ENCODE measurements around the gene FMNL2.
"Not testable (repeated sequence)": the region's sequence is repeated elsewhere in the genome, so short reads cannot be mapped to it uniquely, and the experiment has no call there.

FMNL2 gene

DNA sequence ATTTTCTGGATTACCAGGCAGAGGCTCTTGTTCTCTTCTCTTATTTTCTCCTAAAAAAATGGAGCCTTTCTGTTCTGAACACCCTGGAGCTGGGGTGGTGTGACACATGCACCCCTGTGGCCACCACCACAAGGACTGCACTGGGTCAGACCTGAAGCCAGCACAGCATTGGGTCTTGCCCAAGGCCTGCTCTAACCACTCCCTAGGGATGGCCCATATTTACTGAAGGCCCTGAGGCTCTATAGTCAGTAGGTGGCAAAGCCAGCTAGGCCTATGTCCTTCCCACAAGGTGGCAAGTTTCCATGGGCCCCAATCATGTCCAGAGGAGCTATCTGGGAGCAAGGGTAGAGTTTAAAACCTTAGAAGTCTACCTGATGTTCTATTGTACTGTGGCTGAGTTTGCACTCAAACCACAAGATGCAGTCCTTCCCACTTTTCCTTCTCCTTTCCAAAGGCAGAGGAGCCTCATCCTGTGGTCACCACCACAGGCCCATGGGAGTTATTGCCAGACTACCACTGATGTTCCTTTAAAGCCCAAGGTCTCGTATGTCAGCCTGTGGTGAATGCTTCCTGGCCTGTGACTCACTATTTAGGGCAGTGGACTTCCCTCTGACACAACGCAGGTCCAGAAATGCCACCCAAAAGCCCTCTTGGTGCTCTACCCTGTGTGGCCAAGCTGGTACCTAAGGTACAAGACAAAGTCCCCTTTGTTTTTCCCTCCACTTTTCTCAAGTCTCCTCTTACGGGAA, 15.0 kb upstream of the FMNL2 start:
- H3K4me1 ChIP-seq (ENCODE audit: control insufficient read depth, insufficient read depth, low read length): no peaks in the 10 kb centered on the region
- no peak overlapping the region for H3K4me3 ChIP-seq (ENCODE audit: low read depth, low read length)
- no peak overlapping the region for H3K27ac ChIP-seq (ENCODE audit: extremely low read depth, low read depth, low read length)
- CTCF ChIA-PET: no interaction called here
- no peaks in the 10 kb centered on the region for H3K9me3 ChIP-seq (ENCODE audit: control insufficient read depth, insufficient read depth, low read depth, low read length)
- no peaks in the 10 kb centered on the region for H3K36me3 ChIP-seq (ENCODE audit: control insufficient read depth in 2 of 2, insufficient read depth in 1 of 2, low read length in 2 of 2)
- no peak for TF ChIP-seq ZEB2 (tag by site-specific recombination; IDR thresholded peaks at IDR 0.05)
- POLR2A ChIA-PET: no interaction called here

DNA sequence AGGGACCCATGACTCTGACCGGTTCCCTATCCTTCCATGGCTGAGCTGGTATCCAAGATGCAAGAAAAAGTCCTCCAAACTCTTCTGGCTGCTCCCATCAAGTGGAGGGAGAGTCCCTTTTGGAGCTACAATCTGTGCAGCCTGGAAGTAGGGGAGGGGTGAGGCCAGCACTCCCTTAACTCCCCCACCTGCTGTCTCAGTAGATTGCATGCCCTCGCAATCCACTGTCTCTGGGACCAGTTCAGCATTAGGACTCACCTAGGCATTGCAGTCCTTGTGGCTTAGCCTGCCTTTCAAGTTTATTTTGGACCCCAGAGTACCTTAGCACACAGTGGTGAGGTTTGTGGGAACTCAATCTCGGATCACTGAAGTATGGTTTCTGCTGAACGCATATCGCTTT, 14.2 kb upstream of the FMNL2 start:
- H3K27ac ChIP-seq (ENCODE audit: extremely low read depth, low read depth, low read length): no peak overlapping the region
- TF ChIP-seq ZNF184 (tag by site-specific recombination; IDR thresholded peaks at IDR 0.05) (no peak), GLIS1 (tag by site-specific recombination; IDR thresholded peaks at IDR 0.05) (no peak), ZNF596 (tag by site-specific recombination; IDR thresholded peaks at IDR 0.05) (no peak), ZNF549 (tag by site-specific recombination; IDR thresholded peaks at IDR 0.05) (no peak), ZNF2 (tag by site-specific recombination; IDR thresholded peaks at IDR 0.05) (no peak), ZNF302 (tag by site-specific recombination; IDR thresholded peaks at IDR 0.05; ENCODE audit: low read depth) (no peak), ZNF324 (tag by site-specific recombination; IDR thresholded peaks at IDR 0.05) (no peak), ZNF423 (tag by site-specific recombination; IDR thresholded peaks at IDR 0.05) (no peak), ZNF16 (tag by site-specific recombination; IDR thresholded peaks at IDR 0.05; ENCODE audit: low read depth) (no peak)
- TF ChIP-seq, protein P1, sequence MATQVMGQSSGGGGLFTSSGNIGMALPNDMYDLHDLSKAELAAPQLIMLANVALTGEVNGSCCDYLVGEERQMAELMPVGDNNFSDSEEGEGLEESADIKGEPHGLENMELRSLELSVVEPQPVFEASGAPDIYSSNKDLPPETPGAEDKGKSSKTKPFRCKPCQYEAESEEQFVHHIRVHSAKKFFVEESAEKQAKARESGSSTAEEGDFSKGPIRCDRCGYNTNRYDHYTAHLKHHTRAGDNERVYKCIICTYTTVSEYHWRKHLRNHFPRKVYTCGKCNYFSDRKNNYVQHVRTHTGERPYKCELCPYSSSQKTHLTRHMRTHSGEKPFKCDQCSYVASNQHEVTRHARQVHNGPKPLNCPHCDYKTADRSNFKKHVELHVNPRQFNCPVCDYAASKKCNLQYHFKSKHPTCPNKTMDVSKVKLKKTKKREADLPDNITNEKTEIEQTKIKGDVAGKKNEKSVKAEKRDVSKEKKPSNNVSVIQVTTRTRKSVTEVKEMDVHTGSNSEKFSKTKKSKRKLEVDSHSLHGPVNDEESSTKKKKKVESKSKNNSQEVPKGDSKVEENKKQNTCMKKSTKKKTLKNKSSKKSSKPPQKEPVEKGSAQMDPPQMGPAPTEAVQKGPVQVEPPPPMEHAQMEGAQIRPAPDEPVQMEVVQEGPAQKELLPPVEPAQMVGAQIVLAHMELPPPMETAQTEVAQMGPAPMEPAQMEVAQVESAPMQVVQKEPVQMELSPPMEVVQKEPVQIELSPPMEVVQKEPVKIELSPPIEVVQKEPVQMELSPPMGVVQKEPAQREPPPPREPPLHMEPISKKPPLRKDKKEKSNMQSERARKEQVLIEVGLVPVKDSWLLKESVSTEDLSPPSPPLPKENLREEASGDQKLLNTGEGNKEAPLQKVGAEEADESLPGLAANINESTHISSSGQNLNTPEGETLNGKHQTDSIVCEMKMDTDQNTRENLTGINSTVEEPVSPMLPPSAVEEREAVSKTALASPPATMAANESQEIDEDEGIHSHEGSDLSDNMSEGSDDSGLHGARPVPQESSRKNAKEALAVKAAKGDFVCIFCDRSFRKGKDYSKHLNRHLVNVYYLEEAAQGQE (tag by site-specific recombination; IDR thresholded peaks at IDR 0.05): no peak
- H3K4me3 ChIP-seq (ENCODE audit: low read depth, low read length): no peak overlapping the region
- CTCF ChIA-PET: no interaction called here
- no peaks in the 10 kb centered on the region for H3K9me3 ChIP-seq (ENCODE audit: control insufficient read depth, insufficient read depth, low read depth, low read length)
- H3K36me3 ChIP-seq (ENCODE audit: control insufficient read depth in 2 of 2, insufficient read depth in 1 of 2, low read length in 2 of 2): no peaks in the 10 kb centered on the region
- POLR2A ChIA-PET: no interaction called here
- H3K4me1 ChIP-seq (ENCODE audit: control insufficient read depth, insufficient read depth, low read length): no peaks in the 10 kb centered on the region

DNA sequence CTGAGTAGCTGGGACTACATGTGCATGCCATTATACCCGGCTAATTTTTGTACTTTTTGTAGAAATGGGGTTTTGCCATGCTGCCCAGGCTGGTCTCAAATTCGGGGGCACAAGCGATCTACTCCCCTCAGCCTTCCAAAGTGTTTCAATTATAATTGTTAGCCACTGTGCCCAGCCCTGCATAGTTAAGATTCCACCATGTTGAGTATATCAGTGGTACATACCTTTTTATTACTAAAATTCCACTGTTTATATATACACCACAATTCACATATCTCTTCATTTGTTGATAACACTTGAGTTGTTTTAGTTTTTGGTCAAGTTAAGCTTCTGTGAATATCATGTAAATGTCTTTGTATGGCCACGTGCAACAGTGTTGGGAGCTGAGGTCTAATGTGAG, 12.8 kb upstream of the FMNL2 start:
- H3K9me3 ChIP-seq (ENCODE audit: control insufficient read depth, insufficient read depth, low read depth, low read length): no peaks in the 10 kb centered on the region
- H3K27ac ChIP-seq (ENCODE audit: extremely low read depth, low read depth, low read length): no peak overlapping the region
- no peak overlapping the region for H3K4me3 ChIP-seq (ENCODE audit: low read depth, low read length)
- no peaks in the 10 kb centered on the region for H3K36me3 ChIP-seq (ENCODE audit: control insufficient read depth in 2 of 2, insufficient read depth in 1 of 2, low read length in 2 of 2)
- TF ChIP-seq ZNF830 (tag by site-specific recombination; IDR thresholded peaks at IDR 0.05; ENCODE audit: low read depth) (no peak), ZNF350 (tag by site-specific recombination; IDR thresholded peaks at IDR 0.05) (no peak)
- TF ChIP-seq, protein P2, sequence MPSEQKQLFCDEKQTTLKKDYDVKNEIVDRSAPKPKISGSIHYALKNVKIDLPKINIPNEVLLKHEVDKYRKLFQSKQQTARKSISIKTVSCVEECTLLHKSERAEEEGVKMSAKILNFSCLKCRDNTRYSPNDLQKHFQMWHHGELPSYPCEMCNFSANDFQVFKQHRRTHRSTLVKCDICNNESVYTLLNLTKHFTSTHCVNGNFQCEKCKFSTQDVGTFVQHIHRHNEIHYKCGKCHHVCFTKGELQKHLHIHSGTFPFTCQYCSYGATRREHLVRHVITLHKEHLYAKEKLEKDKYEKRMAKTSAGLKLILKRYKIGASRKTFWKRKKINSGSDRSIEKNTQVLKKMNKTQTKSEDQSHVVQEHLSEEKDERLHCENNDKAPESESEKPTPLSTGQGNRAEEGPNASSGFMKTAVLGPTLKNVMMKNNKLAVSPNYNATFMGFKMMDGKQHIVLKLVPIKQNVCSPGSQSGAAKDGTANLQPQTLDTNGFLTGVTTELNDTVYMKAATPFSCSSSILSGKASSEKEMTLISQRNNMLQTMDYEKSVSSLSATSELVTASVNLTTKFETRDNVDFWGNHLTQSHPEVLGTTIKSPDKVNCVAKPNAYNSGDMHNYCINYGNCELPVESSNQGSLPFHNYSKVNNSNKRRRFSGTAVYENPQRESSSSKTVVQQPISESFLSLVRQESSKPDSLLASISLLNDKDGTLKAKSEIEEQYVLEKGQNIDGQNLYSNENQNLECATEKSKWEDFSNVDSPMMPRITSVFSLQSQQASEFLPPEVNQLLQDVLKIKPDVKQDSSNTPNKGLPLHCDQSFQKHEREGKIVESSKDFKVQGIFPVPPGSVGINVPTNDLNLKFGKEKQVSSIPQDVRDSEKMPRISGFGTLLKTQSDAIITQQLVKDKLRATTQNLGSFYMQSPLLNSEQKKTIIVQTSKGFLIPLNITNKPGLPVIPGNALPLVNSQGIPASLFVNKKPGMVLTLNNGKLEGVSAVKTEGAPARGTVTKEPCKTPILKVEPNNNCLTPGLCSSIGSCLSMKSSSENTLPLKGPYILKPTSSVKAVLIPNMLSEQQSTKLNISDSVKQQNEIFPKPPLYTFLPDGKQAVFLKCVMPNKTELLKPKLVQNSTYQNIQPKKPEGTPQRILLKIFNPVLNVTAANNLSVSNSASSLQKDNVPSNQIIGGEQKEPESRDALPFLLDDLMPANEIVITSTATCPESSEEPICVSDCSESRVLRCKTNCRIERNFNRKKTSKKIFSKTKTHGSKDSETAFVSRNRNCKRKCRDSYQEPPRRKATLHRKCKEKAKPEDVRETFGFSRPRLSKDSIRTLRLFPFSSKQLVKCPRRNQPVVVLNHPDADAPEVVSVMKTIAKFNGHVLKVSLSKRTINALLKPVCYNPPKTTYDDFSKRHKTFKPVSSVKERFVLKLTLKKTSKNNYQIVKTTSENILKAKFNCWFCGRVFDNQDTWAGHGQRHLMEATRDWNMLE (tag by site-specific recombination; conservative IDR thresholded peaks at IDR 0.05; ENCODE audit: low read depth): no peak
- ChIA-PET CTCF (interaction anchor here (0.7 kb wide), 1 partner anchor 14 kb away, joined by 3 read pairs; no protein-coding TSS in a partner anchor), POLR2A (no interaction called here)
- no peaks in the 10 kb centered on the region for H3K4me1 ChIP-seq (ENCODE audit: control insufficient read depth, insufficient read depth, low read length)

DNA sequence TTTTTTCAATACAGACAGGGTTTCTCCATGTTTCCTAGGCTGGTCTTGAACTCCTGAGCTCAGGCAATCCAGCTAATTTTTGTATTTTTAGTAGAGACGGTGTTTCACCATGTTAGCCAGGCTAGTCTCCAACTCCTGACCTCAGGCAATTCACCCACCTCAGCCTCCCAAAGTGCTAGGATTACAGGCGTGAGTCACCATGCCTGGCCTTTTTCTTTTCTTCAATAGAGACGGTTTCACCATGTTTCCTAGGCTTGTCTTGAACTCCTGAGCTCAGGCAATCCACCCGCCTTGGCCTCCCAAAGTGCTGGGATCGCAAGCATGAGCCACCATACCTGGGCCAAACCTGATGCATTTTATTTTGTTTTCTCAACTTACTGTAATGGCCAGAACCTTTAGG, 9.8 kb upstream of the FMNL2 start:
- H3K9me3 ChIP-seq (ENCODE audit: control insufficient read depth, insufficient read depth, low read depth, low read length); H3K4me1 ChIP-seq (ENCODE audit: control insufficient read depth, insufficient read depth, low read length); H3K27ac ChIP-seq (ENCODE audit: extremely low read depth, low read depth, low read length); CTCF ChIA-PET; H3K36me3 ChIP-seq (ENCODE audit: control insufficient read depth in 2 of 2, insufficient read depth in 1 of 2, low read length in 2 of 2); H3K4me3 ChIP-seq (ENCODE audit: low read depth, low read length): not testable (repeated sequence)
- POLR2A ChIA-PET: interaction anchor here (1.3 kb wide), 1 partner anchor 10 kb away, joined by 3 read pairs; the partner anchor contains the start of gene FMNL2

Measured in HEK293 (cell line).